ENCODE results near the gene FLOT1. TPM values are rescaled to one million over a fixed set of nuclear protein-coding genes. Genes with fewer than 3 reads are reported as not detected.

The FLOT1 gene
- total and polyA plus RNA-seq, 2 of the 13 experiments (the other 11 are each of a cell fraction or from before 2014, with no cell fraction given) = 82.3 to 130 TPM

DNA sequence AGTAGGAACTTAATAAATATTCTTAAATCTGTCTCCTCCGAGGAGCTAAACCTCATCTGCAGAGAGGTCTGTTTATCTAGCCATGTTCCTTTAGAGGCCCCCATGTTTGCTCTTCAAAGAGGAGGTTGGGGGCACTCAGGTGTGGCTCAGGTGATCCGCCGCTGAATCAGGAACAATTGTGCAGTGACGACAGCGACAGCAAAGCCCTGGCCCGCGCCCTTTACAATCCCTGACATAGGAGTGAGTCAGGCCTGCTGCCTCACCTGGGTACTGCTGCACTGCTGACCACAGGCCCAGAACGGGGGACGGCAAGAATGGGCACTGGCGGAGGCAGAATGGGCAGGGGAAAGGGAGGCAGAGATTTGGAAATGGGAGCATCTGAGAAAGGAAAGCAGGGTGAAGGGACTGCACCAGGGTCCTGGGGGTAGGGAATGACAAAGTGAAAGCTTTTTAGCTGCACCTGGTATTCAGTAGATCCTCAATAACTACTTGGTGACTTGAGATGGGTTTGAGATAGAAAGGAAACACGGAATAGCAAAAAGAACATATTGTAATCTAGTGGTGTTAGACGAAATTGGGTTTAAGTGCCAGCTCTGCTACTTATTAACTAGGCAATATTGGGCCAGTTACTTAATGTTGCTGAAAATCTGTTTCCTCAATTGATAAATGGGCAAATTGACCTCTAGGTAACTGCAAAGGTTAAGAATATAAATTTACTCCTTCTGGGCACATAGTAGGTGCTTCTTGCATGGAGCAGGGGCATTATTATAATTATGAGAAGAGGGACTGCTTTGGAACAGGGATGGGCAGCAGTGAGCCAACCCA is 7.3 kb upstream of the FLOT1 start (continued):
- TF ChIP-seq, protein P1, sequence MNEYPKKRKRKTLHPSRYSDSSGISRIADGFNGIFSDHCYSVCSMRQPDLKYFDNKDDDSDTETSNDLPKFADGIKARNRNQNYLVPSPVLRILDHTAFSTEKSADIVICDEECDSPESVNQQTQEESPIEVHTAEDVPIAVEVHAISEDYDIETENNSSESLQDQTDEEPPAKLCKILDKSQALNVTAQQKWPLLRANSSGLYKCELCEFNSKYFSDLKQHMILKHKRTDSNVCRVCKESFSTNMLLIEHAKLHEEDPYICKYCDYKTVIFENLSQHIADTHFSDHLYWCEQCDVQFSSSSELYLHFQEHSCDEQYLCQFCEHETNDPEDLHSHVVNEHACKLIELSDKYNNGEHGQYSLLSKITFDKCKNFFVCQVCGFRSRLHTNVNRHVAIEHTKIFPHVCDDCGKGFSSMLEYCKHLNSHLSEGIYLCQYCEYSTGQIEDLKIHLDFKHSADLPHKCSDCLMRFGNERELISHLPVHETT (CRISPR knock-in tag; conservative IDR thresholded peaks at IDR 0.05) = no peak
- TF ChIP-seq ZNF367 (CRISPR knock-in tag; IDR thresholded peaks at IDR 0.05; ENCODE audit: borderline replicate concordance) = no peak
- TF ChIP-seq PLRG1 (conservative IDR thresholded peaks at IDR 0.05) = no peak
- peak; percentile 55 for TF ChIP-seq AHR (CRISPR knock-in tag; IDR thresholded peaks at IDR 0.05)
- peak; percentile 31 for TF ChIP-seq HNRNPLL (IDR thresholded peaks at IDR 0.05; ENCODE audit: low read depth, low read length, poor library complexity, severe bottlenecking)
- TF ChIP-seq ZNF562 (CRISPR knock-in tag; IDR thresholded peaks at IDR 0.05; ENCODE audit: borderline replicate concordance) = no peak
- 0 out of 2 replicates have a peak, but pooled peaks have one; percentile 26 for TF ChIP-seq GTF2F1 (IDR thresholded peaks at IDR 0.05; ENCODE audit: low read length)
- TF ChIP-seq, protein P2, sequence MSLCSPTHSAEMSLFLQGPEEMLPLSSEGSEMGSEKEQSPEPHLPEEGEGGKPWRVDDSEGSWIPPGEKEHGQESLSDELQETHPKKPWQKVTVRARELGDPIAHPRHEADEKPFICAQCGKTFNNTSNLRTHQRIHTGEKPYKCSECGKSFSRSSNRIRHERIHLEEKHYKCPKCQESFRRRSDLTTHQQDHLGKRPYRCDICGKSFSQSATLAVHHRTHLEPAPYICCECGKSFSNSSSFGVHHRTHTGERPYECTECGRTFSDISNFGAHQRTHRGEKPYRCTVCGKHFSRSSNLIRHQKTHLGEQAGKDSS (CRISPR knock-in tag; IDR thresholded peaks at IDR 0.05; ENCODE audit: borderline replicate concordance, low read depth) = no peak; the same call in 1 of the 2 replicates
- TF ChIP-seq NFIB (CRISPR knock-in tag; IDR thresholded peaks at IDR 0.05; ENCODE audit: borderline replicate concordance) = no peak
- TF ChIP-seq PAF1 (CRISPR knock-in tag; IDR thresholded peaks at IDR 0.05) = no peak
- no peak for TF ChIP-seq FOXK2 (IDR thresholded peaks at IDR 0.05)
- TF ChIP-seq, protein P3, sequence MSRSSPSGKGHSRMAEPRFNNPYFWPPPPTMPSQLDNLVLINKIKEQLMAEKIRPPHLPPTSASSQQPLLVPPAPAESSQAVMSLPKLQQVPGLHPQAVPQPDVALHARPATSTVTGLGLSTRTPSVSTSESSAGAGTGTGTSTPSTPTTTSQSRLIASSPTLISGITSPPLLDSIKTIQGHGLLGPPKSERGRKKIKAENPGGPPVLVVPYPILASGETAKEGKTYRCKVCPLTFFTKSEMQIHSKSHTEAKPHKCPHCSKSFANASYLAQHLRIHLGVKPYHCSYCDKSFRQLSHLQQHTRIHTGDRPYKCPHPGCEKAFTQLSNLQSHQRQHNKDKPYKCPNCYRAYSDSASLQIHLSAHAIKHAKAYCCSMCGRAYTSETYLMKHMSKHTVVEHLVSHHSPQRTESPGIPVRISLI (CRISPR knock-in tag; IDR thresholded peaks at IDR 0.05; ENCODE audit: borderline replicate concordance) = no peak
- TF ChIP-seq, protein P4, sequence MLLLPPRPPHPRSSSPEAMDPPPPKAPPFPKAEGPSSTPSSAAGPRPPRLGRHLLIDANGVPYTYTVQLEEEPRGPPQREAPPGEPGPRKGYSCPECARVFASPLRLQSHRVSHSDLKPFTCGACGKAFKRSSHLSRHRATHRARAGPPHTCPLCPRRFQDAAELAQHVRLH (CRISPR knock-in tag; IDR thresholded peaks at IDR 0.05; ENCODE audit: borderline replicate concordance, low read depth) = no peak
- no peak for TF ChIP-seq ZNF720 (CRISPR knock-in tag; IDR thresholded peaks at IDR 0.05)
- no peak for TF ChIP-seq LCORL (IDR thresholded peaks at IDR 0.05)
- no peak for TF ChIP-seq LCORL (CRISPR knock-in tag; IDR thresholded peaks at IDR 0.05)
- TF ChIP-seq, protein P5, sequence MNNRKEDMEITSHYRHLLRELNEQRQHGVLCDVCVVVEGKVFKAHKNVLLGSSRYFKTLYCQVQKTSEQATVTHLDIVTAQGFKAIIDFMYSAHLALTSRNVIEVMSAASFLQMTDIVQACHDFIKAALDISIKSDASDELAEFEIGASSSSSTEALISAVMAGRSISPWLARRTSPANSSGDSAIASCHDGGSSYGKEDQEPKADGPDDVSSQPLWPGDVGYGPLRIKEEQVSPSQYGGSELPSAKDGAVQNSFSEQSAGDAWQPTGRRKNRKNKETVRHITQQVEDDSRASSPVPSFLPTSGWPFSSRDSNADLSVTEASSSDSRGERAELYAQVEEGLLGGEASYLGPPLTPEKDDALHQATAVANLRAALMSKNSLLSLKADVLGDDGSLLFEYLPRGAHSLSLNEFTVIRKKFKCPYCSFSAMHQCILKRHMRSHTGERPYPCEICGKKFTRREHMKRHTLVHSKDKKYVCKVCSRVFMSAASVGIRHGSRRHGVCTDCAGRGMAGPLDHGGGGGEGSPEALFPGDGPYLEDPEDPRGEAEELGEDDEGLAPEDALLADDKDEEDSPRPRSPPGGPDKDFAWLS (CRISPR knock-in tag; IDR thresholded peaks at IDR 0.05; ENCODE audit: borderline replicate concordance) = no peak
- TF ChIP-seq RXRA (CRISPR knock-in tag; IDR thresholded peaks at IDR 0.05) = peak; percentile 40; the same call in 1 of the 2 replicates
- no peak for TF ChIP-seq ZNF282 (IDR thresholded peaks at IDR 0.05; ENCODE audit: partially characterized antibody)
- no peak for TF ChIP-seq PHB2 (IDR thresholded peaks at IDR 0.05; ENCODE audit: partially characterized antibody)
- TF ChIP-seq ZNF24 (IDR thresholded peaks at IDR 0.05) = no peak
- TF ChIP-seq ZNF746 (CRISPR knock-in tag; IDR thresholded peaks at IDR 0.05) = no peak
- TF ChIP-seq, protein P6, sequence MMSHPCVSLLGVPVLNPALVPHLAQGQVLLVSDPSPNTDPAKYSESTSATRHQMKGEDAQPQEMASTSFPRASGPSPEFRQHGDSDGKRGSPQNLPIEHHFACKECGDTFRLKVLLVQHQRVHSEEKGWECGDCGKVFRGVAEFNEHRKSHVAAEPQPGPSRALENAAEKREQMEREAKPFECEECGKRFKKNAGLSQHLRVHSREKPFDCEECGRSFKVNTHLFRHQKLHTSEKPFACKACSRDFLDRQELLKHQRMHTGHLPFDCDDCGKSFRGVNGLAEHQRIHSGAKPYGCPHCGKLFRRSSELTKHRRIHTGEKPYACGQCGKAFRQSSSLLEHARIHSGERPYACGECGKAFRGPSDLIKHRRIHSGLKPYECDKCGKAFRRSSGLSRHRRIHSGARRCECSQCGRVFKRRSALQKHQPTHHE (CRISPR knock-in tag; IDR thresholded peaks at IDR 0.05; ENCODE audit: borderline replicate concordance) = no peak
- TF ChIP-seq SYNCRIP (IDR thresholded peaks at IDR 0.05; ENCODE audit: insufficient read depth, low read depth, low read length) = no peak
- TF ChIP-seq MLLT10 (CRISPR knock-in tag; IDR thresholded peaks at IDR 0.05) = no peak
